22Rv1 (cell line): ENCODE measurements around the gene CDKAL1.

Experiments
- ZFX ChIP-seq: fragments of 450-650 bp; IDR thresholded peaks from 2 replicates; pipeline ENCODE4 v1.6.1; 2017; ENCODE audit warnings: antibody characterized with exemption, borderline replicate concordance
- TF ChIP-seq, protein P1 (sequence below): fragments of 450-650 bp; IDR thresholded peaks from 2 replicates; pipeline ENCODE4 v1.5.1; 2017; ENCODE audit warnings: mild to moderate bottlenecking

DNA sequence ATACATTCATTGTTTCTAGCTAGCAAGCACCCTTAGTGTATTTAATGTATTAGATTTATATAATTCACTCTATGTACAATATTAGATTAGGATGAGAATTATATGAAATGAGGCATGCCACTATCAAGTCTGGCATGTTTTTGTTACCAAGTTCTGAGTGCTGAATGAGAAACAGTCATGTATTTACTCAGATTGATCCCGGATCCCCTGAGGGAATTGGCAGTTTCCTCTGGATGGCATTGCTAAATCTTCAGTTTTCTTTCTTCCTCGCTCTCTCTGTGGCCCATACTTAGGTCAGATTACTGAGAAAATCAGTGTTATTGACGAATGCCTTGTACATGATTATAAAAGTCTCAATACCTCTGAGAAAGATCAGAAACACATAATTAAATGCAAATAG is 66.6 kb downstream of the CDKAL1 start:
- TF ChIP-seq, protein P1, sequence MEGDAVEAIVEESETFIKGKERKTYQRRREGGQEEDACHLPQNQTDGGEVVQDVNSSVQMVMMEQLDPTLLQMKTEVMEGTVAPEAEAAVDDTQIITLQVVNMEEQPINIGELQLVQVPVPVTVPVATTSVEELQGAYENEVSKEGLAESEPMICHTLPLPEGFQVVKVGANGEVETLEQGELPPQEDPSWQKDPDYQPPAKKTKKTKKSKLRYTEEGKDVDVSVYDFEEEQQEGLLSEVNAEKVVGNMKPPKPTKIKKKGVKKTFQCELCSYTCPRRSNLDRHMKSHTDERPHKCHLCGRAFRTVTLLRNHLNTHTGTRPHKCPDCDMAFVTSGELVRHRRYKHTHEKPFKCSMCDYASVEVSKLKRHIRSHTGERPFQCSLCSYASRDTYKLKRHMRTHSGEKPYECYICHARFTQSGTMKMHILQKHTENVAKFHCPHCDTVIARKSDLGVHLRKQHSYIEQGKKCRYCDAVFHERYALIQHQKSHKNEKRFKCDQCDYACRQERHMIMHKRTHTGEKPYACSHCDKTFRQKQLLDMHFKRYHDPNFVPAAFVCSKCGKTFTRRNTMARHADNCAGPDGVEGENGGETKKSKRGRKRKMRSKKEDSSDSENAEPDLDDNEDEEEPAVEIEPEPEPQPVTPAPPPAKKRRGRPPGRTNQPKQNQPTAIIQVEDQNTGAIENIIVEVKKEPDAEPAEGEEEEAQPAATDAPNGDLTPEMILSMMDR, result no peak
- no peak for TF ChIP-seq ZFX
